KOPT-K1 (cell line): ENCODE results near the gene MZB1.
"Not testable (repeated sequence)": the region's sequence is repeated elsewhere in the genome, so short reads cannot be mapped to it uniquely, and the experiment has no call there.

Experiments
- H3K27ac ChIP-seq: fragments of 200-600 bp; sonication (generic); 2 replicates; pipeline ENCODE4 v1.5.1; 2016; ENCODE audit warnings: antibody characterized with exemption, mild to moderate bottlenecking, low read depth, low read length; ENCODE audit not compliant: poor library complexity, severe bottlenecking
- H3K36me3 ChIP-seq: fragments of 200-600 bp; sonication (generic); 2 replicates; pipeline ENCODE4 v1.5.1; 2017; ENCODE audit warnings: antibody characterized with exemption, mild to moderate bottlenecking, low read length, moderate library complexity; ENCODE audit not compliant: insufficient read depth
- H3K9me3 ChIP-seq: fragments of 200-600 bp; sonication (generic); 2 replicates; pipeline ENCODE4 v1.5.1; 2017; ENCODE audit warnings: antibody characterized with exemption, low read length, mild to moderate bottlenecking; ENCODE audit not compliant: insufficient read depth, poor library complexity, severe bottlenecking

The MZB1 gene

DNA sequence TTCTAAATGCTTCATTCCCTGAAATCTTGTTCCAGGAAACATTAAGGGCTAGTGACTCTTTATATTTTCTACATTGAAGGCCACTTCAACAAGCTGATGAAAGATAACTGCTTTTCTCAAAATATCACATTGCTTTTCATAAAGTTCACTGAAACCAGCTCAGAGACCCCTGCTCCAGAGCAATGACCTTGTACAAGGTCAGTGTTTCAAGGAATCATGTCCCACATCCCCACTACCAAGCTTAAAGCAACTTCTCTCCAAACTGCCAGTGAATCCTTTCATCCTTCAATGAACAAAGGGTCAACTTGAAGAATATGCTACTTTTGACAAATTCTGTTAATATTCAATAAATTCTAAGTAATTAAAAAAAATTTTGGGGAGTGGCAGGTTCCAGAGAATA lies 26.2 kb upstream of the MZB1 start:
- Histone ChIP-seq H3K9me3 (no peaks in the 10 kb centered on the region), H3K36me3 (peaks cover 9% of the 10 kb centered on the region; the same call in 1 of the 2 replicates), H3K27ac (peak overlapping the region; percentile 35)

DNA sequence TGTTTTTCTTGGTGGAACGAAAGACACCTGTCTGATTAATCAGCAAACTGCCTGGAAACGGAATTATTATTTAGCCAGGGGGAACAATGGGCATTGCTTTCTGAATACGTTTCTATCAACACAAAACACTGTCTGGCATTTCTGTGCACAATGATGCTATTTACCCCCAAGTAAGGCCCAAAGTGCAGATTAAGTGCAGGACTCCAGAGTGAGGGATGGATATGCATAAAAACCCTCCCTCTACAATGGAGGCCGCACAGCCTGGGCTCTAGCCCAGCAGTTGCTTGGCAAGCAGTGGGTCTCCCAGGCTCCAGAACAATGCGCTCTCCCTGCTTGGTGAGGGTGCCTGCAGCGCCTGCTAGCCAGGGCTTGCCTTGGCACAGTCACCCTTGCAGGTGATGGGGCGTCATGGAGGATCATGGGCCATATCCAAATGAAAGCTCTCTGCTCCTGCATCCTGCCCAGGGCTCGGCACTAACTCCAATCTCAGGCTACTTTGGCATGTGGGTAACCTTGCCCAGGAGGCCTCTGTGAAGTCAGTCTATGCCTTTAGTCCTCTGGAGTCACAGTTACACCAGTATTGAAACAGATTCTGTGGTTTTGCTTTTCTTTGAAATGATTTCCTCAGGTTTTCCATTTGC lies 25.6 kb upstream of the MZB1 start:
- Histone ChIP-seq H3K9me3 (no peaks in the 10 kb centered on the region), H3K36me3 (peaks cover 9% of the 10 kb centered on the region; the same call in 1 of the 2 replicates), H3K27ac (peak overlapping the region; percentile 35)

DNA sequence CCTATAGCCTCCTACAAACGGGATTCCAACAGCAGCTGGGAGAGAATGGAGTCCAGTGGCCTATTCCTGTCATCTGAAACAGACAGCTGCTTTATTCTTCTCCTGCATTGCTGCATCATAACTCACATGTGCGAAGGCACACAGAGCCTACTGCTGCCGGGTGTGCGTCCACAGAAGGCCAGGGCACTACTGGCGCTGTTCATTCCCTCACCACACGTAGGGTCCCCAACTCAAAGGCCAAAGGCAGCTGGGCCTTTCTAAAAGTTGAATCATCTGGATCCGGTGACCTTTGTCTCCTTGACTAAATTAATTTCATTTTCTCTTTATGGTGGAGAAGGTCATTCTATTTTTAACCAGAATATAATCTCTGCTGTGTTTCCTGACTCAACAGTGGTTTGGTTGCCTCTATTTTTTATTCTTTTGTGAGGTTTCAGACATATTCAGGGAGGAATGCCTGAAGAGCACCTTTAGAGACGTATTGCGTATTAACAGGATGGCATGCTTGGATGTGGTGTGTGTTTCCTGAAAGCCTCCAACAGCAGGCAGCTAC lies 24.9 kb upstream of the MZB1 start:
- Histone ChIP-seq H3K9me3 (no peaks in the 10 kb centered on the region), H3K36me3 (peaks cover 6% of the 10 kb centered on the region; the same call in 1 of the 2 replicates), H3K27ac (peak overlapping the region; percentile 35)

DNA sequence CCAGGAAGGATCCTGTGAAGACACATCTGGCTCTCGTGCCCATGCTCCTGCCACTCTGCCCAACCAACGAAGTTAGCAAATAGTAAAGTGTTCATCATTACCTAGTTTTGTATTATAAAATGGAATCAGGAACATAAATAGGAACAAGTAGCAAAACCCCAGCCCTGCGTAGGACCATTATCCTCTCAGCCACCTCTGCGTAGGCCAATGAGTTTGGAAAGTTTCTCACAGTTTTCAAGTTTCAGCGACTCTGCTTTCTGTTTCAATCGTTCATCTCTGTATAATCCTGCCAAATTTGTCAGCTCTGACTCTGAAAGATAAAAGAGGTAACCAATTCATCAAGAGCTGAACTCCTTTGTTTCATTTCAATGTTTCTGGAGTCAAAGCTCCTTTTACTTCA lies 24.2 kb upstream of the MZB1 start:
- H3K27ac ChIP-seq, result no peak overlapping the region
- 0 out of 2 replicates have a peak, but pooled peaks cover 6% of the 10 kb centered on the region for H3K36me3 ChIP-seq
- H3K9me3 ChIP-seq, result no peaks in the 10 kb centered on the region

DNA sequence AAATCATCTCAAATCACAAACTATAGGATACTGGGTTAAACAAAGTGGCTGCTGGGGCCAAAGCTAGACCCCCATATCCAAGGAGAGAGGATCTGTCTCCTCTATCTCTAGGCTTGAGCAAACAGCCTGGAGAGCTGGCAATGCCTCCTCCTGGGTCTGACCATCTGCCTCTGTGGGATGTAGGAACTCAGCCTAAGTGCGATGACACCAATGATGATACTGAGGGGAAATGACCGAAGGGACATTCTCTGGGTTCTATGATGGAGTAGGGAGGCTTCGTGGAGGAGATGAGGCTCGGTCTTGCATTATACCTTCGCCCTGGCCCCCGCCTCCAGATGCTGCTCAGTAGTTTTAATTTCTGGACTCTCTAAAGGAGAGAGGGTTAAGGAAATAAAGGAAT lies 23.4 kb upstream of the MZB1 start:
- Histone ChIP-seq H3K36me3 (no peaks in the 10 kb centered on the region), H3K9me3 (no peaks in the 10 kb centered on the region), H3K27ac (no peak overlapping the region)

DNA sequence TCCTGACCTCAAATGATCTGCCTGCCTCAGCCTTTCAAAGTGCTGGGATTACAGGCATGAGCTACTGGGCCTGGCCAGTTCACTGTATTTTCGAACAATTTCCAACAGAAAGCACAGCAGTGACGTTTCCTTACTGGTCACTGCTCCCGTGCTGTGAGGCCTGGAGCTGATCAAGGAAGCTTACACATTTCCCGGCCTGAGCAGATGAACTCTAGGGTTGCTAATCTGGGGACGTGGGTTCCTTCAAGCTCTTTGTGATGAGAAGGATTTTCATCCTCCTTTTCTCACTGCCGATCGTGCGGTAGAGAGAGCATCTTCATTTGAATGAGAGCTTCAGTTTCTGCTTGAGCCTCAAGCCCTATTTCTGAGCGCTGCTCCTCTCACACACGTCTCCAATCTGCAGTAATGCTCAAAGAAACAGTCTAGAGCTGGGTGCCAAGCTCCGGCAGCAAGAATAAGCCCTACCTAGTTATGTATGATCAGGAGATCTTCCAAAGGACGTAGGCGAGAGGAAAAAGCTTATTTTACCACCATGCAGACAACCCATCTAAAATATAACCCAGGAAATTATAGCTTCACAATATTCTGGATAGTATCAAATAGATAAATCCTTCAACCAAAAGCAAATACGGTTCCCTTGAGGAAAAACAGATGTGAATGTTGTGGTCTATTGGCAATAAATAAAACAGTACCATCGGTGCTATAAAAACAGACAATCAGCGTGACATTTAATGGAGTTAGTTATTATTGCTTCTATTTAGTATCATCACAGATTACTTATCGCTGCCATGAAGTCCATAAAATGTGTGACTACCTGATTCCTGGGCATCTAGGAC lies 21.5 kb upstream of the MZB1 start:
- no peaks in the 10 kb centered on the region for H3K36me3 ChIP-seq
- H3K27ac ChIP-seq, result no peak overlapping the region
- no peaks in the 10 kb centered on the region for H3K9me3 ChIP-seq

DNA sequence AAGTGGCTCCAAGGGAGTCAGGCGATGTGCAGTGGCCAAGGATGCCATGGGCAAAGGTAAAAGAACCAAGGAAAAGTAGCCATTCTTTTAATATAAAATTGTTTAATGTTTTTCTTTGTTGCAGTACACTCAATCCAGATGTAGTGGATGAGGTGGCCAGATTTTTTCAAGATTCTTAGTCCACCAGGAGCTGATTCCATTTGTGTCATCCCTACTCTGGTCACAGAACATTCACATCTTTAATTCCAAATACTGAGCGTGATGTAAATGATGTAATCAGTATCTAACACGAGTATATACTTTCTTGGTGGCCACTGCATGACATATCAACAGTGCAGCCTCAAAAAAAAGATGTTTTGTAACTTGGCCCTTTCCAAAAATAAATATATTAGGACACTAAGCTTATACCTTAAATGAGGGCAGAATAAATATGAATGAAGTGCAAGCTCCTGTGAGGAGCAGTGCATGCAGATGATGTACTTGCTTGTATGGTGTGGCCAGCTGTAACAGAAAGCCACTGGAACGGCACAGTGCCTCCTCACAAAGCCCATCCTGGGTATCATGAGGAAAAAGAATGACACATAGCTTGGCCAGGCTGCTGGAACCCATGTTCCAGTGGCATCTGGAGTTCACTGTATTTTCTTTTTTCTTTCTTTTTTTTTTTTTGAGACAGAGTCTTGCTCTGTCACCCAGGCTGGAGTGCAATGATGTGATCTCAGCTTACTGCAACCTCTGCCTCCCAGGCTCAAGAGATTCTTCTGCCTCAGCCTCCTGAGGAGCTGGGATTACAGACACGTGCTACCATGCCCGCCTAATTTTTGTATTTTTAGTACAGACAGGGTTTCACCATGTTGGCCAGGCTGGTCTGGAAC lies 20.6 kb upstream of the MZB1 start:
- H3K36me3 ChIP-seq, result no peaks in the 10 kb centered on the region
- no peak overlapping the region for H3K27ac ChIP-seq

DNA sequence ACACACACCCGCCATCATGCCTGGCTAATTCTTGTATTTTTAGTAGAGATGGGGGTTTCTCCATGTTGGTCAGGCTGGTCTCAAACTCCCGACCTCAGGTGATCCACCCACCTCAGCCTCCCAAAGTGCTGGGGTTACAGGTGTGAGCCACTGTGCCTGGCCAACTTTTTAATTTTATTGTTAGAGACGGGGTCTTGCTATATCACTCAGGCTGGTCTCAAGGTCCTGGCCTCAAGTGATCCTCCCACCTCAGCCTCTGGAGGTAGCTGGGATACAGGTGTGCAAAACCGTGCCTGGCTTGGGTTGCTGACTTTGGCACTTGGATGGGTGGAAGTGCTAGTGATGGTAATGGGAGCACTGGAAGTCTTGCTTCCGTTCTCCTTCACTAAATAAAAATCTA lies 19.4 kb upstream of the MZB1 start:
- H3K9me3 ChIP-seq, H3K27ac ChIP-seq, H3K36me3 ChIP-seq: not testable (repeated sequence)

More for the DNA sequence above, 20.6 kb upstream of the MZB1 start:
- H3K9me3 ChIP-seq, result no peaks in the 10 kb centered on the region

DNA sequence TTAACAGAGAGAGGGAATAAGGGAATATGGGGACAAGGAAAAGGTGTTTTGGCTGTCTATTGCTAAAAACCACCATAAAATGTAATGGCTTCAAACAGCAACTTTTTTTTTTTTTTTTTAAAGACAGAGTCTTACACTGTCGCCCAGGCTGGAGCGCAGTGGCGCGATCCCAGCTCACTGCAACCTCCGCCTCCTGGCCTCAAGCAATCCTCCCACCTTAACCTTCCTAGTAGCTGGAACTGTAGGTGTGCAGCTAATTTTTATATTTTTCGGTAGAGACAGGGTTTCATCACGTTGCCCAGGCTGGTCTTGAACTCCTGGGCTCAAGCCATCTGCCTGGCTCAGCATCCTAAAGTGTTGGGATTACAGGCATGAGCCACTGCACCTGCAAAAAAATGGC lies 18.5 kb upstream of the MZB1 start:
- H3K9me3 ChIP-seq, result no peaks in the 10 kb centered on the region
- H3K27ac ChIP-seq, result no peak overlapping the region
- no peaks in the 10 kb centered on the region for H3K36me3 ChIP-seq

DNA sequence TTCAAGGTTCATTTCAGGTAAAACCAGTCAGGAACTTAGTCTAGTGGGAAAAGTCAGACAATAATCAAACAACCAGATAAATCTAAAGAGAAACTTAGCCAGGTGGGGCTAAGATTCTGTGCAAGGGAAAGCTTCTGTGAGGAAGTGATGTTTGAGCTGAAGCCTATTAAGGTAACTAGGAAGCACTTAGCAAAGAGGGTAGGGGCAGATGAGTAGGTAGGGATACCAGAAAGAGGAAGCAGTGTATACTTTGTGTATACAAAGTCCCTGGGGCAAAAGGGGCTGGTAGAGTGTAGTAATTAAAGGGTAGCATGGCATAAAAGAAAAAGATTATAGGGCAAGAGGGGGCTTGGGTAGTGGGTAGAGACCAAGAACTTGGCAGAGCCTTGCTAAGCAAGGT lies 17.8 kb upstream of the MZB1 start:
- Histone ChIP-seq H3K9me3 (no peaks in the 10 kb centered on the region), H3K36me3 (no peaks in the 10 kb centered on the region), H3K27ac (no peak overlapping the region)

DNA sequence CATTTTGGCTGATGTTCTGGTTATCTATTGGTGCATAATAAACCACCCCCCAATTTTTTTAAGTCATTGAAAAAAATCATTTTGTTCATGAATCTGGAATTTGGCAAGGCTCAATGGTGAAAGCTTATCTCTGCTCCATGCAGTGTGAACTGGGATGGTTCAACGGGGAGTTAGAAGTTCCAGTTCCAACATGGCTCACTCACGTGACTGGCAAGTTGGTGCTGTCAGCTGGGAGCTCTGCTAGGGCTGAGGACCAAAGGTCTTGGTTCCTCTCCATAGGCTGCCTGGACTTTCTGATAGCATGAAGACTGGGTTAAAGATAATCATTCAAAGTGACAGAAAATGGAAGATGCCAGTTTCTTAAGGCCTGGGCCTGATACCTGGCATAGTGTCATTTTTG lies 17.2 kb upstream of the MZB1 start:
- Histone ChIP-seq H3K36me3 (no peaks in the 10 kb centered on the region), H3K9me3 (no peaks in the 10 kb centered on the region), H3K27ac (no peak overlapping the region)

DNA sequence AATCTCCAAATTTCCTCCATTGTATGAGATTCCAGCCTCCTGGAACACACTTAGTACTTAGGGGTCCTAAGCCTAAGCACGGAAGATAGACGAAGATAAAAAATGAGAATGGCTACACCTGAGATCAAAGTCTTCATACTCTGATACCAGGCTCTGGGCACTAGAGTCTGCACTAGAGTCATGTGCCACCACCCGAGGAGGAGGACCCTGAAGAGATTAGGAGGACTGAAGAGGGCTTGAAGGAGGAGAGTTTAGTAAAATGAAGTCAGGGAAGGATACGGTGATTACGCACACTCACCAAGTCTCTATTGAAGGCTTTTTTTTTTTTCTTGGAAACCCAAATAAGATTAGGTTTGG lies 14.7 kb upstream of the MZB1 start:
- Histone ChIP-seq H3K27ac (peak overlapping the region; percentile 72), H3K9me3 (no peaks in the 10 kb centered on the region), H3K36me3 (no peaks in the 10 kb centered on the region)

DNA sequence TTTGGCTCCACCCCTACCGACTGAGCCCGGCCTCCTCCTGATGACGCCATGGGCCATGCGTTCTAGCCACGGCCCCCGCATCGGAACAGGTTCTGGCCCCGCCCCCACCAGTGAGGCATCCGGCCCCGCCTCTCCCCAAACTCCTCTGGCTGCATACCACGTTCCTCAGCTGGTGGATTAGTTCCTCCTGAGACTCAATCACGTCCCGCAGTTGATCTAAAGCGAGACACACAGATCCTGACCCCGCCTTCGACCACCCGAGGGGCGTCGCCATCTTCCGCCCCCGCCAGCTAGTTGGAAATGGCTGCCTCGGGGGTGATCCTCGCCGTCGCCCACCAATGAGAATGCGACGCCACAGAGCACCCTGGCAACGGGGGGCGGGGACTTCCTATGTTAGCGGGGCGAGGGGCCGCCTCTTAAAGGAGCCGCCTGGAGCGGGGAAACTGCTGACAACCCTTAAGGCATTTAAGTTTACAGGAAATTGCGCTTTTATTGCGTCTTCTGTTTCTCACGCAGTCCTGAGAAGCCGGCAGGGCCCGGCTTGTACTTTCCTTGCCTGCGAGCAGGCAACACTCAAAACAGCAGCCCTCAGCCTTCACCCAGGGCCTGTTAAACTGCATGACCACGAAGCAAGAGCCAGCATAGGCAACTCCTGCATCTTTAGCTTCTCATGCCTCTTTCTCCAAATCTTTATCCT lies 14.2 kb upstream of the MZB1 start, which contains the start of gene SPATA24:
Gene SPATA24, minus strand, starts transcription at position 303 of the 697 bp plus-strand sequence. Its CDS starts 29 bp downstream, at position 274.
- Histone ChIP-seq H3K27ac (peak within 1 kb of the TSS; percentile 72), H3K9me3 (no peaks in the 10 kb centered on the region), H3K36me3 (no peaks in the 10 kb centered on the region)

DNA sequence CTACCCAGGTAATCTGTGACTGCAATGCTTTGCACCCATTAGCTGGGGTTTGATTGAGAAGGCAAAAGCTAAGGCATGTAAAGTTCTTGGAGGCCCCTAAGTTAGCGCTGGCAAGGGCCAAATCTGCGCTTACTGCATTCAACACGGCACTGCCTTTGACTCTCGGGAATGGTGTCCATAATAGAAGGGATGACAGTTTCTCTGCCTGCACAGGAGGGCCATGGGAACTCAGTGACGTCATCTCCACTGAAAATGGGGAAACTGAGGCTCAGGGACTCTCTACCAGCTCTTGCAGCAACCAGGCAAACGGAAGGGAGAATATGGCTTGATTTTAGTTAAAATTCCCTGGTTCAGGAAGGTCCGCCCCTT lies 13.7 kb upstream of the MZB1 start:
- Histone ChIP-seq H3K36me3 (no peaks in the 10 kb centered on the region), H3K9me3 (no peaks in the 10 kb centered on the region), H3K27ac (peak overlapping the region; percentile 72)
